Gastroesophageal sphincter (tissue), 4 donors: ENCODE results near the gene WNT3. TPM values are rescaled to one million over a fixed set of nuclear protein-coding genes. Genes with fewer than 3 reads are reported as not detected.
"Not testable (repeated sequence)": the region's sequence is repeated elsewhere in the genome, so short reads cannot be mapped to it uniquely, and the experiment has no call there.

ENCODE experiments used
- ATAC-seq: fragments of 150-250 bp; one replicate; pipeline ENCODE4 v1.9.1; 2016; ENCODE audit warnings: mild to moderate bottlenecking, moderate library complexity
- H3K27ac ChIP-seq, 4 donors: fragments of 200-600 bp; sonication (generic) in 3 of 4; 1 replicate in 3 of 4; 2 replicates in 1 of 4; pipeline ENCODE4 v1.5.1; 2016 to 2019
- H3K27me3 ChIP-seq: fragments of 200-600 bp; sonication (generic); one replicate; pipeline ENCODE4 v1.5.1; 2019
- H3K36me3 ChIP-seq, 2 donors: fragments of 200-600 bp; sonication (generic); one replicate each; pipeline ENCODE4 v1.5.1; 2019; ENCODE audit warnings: control low read depth in 1 of 2
- H3K4me1 ChIP-seq, 3 donors: fragments of 200-600 bp; sonication (generic); 1 replicate in 2 of 3; 2 replicates in 1 of 3; pipeline ENCODE4 v1.5.1; 2016 to 2019; ENCODE audit warnings: control low read depth in 2 of 3
- H3K4me3 ChIP-seq, 2 donors: fragments of 200-600 bp; sonication (generic); one replicate each; pipeline ENCODE4 v1.5.1; 2019; ENCODE audit warnings: mild to moderate bottlenecking in 1 of 2, moderate library complexity in 1 of 2
- H3K9me3 ChIP-seq, 3 donors: fragments of 200-600 bp; sonication (generic); one replicate each; pipeline ENCODE4 v1.5.1; 2017 to 2019; ENCODE audit warnings: control low read depth in 2 of 3
- CTCF ChIP-seq, 4 experiments: fragments of 200-600 bp in 2 of 4; fragments of 450-650 bp in 2 of 4; sonication (generic) in 1 of 4; IDR thresholded peaks; one replicate each; pipeline ENCODE4 v1.5.1; 2017 to 2019; ENCODE audit warnings: antibody characterized with exemption in 4 of 4, mild to moderate bottlenecking in 2 of 4, moderate library complexity in 2 of 4
- EP300 ChIP-seq: sonication (generic); formaldehyde crosslinking; IDR thresholded peaks from one replicate; pipeline ENCODE4 v1.6.1; 2017; ENCODE audit warnings: antibody characterized with exemption, mild to moderate bottlenecking
- POLR2A ChIP-seq, 2 donors: fragments of 450-650 bp; IDR thresholded peaks; one replicate each; pipeline ENCODE4 v1.6.1; 2017; ENCODE audit warnings: antibody characterized with exemption in 2 of 2, mild to moderate bottlenecking in 2 of 2, moderate library complexity in 1 of 2
- POLR2AphosphoS5 ChIP-seq: sonication (generic); formaldehyde crosslinking; IDR thresholded peaks from one replicate; pipeline ENCODE4 v1.6.1; 2017; ENCODE audit warnings: antibody characterized with exemption
- WGBS, 2 donors: methylation state at CpG; one replicate each; pipeline ENCODE4 v1.1.5; 2018; ENCODE audit warnings: low coverage in 1 of 2; 5-methylcytosine and 5-hydroxymethylcytosine counted together
- total RNA-seq, 4 donors: library from RNA; depleted of rRNA; stranded (reverse); fragments of >200 nt; gene quantifications; one replicate each; pipeline ENCODE4 v1.1.0, GENCODE V29; 2016

The WNT3 gene
- total RNA-seq, 4 donors from 2014 or later: 0.62 to 1.4 (median 0.99) TPM

GRCh38 chr17:46796084-46796483, 22.4 kb downstream of the WNT3 start:
- 81 to 92% methylated on average over 2 of the region's 3 CpGs for WGBS, 2 donors
- ATAC-seq: no peak
- Histone ChIP-seq H3K4me1 (no peaks in the 10 kb centered on the region), H3K27me3 (peaks cover 49% of the 10 kb centered on the region), H3K4me3 (no peak overlapping the region), H3K27ac (no peak overlapping the region), H3K9me3 (no peaks in the 10 kb centered on the region), H3K36me3 (no peaks in the 10 kb centered on the region)
- TF ChIP-seq POLR2A (IDR thresholded peaks at IDR 0.05): no peak
- TF ChIP-seq EP300: no peak
- TF ChIP-seq CTCF (IDR thresholded peaks at IDR 0.05): no peak
- no peak for TF ChIP-seq POLR2AphosphoS5

- no peak for TF ChIP-seq EP300
- no peak for TF ChIP-seq POLR2AphosphoS5
- no peak for TF ChIP-seq CTCF (IDR thresholded peaks at IDR 0.05)
- TF ChIP-seq POLR2A (IDR thresholded peaks at IDR 0.05): no peak
These were observed 23.0 kb downstream of the WNT3 start for GRCh38 chr17:46795379-46795952.

GRCh38 chr17:46794318-46794717, 24.2 kb downstream of the WNT3 start:
- no peaks in the 10 kb centered on the region for H3K36me3 ChIP-seq
- ATAC-seq: no peak
- no peak for TF ChIP-seq CTCF (IDR thresholded peaks at IDR 0.05)
- TF ChIP-seq POLR2A (IDR thresholded peaks at IDR 0.05): no peak
- no peak for TF ChIP-seq POLR2AphosphoS5
- no peak for TF ChIP-seq EP300
- peaks cover 60% of the 10 kb centered on the region for H3K27me3 ChIP-seq
- H3K27ac ChIP-seq: no peak overlapping the region
- no peak overlapping the region for H3K4me3 ChIP-seq
- 69 to 80% methylated on average over 4 to 5 of the region's 5 CpGs for WGBS, 2 donors
- H3K4me1 ChIP-seq: no peaks in the 10 kb centered on the region
- H3K9me3 ChIP-seq: peaks cover 0 to 10% (median 0%) of the 10 kb centered on the region in 3 donors

More at GRCh38 chr17:46795379-46795952, 23.0 kb downstream of the WNT3 start:
- no peaks in the 10 kb centered on the region for H3K4me1 ChIP-seq
- H3K27ac ChIP-seq: no peak overlapping the region
- WGBS, 2 donors: 66 to 69% methylated on average over 5 to 6 of the region's 15 CpGs
- H3K4me3 ChIP-seq: no peak overlapping the region
- no peak for ATAC-seq
- H3K36me3 ChIP-seq: no peaks in the 10 kb centered on the region
- no peaks in the 10 kb centered on the region for H3K9me3 ChIP-seq
- H3K27me3 ChIP-seq: peaks cover 51% of the 10 kb centered on the region

GRCh38 chr17:46793541-46793940, 25.0 kb downstream of the WNT3 start:
- no peak overlapping the region for H3K4me3 ChIP-seq
- 35 to 41% methylated on average over 4 of the region's 5 CpGs for WGBS, 2 donors
- H3K27ac ChIP-seq: no peak overlapping the region
- H3K36me3 ChIP-seq: no peaks in the 10 kb centered on the region
- peaks cover 0 to 15% (median 0%) of the 10 kb centered on the region in 3 donors for H3K9me3 ChIP-seq
- H3K4me1 ChIP-seq: no peaks in the 10 kb centered on the region
- peaks cover 60% of the 10 kb centered on the region for H3K27me3 ChIP-seq
- no peak for TF ChIP-seq CTCF (IDR thresholded peaks at IDR 0.05)
- no peak for TF ChIP-seq EP300
- TF ChIP-seq POLR2A (IDR thresholded peaks at IDR 0.05): no peak
- TF ChIP-seq POLR2AphosphoS5: no peak
- ATAC-seq: no peak

- not testable (repeated sequence) for H3K4me1 ChIP-seq
- WGBS, 2 donors: 78 to 95% methylated on average over 6 of the region's 6 CpGs
These were observed 25.5 kb downstream of the WNT3 start for GRCh38 chr17:46793023-46793422.

More at GRCh38 chr17:46793023-46793422, 25.5 kb downstream of the WNT3 start:
- H3K36me3 ChIP-seq, H3K4me3 ChIP-seq, H3K27ac ChIP-seq, ATAC-seq: not testable (repeated sequence)
- peaks cover 0 to 15% (median 0%) of the 10 kb centered on the region in 3 donors for H3K9me3 ChIP-seq
- peaks cover 60% of the 10 kb centered on the region for H3K27me3 ChIP-seq
